H1 (cell line): ENCODE measurements around the gene ING5.

Experiments
- CHD1 ChIP-seq: IDR thresholded peaks from 2 replicates; pipeline ENCODE4 v1.6.1; 2012; ENCODE audit warnings: low read depth, low read length, improper control_type of control experiment
- GABPA ChIP-seq: IDR thresholded peaks from 2 replicates; pipeline ENCODE4 v1.6.1; 2011; ENCODE audit warnings: mild to moderate bottlenecking, low read length, moderate library complexity, borderline replicate concordance; ENCODE audit not compliant: insufficient read depth
- KDM1A ChIP-seq: fragments of 200-600, 300-600 bp; sonication (generic); IDR thresholded peaks from 2 replicates; pipeline ENCODE4 v1.7.1; 2016; ENCODE audit warnings: mild to moderate bottlenecking, low read length, borderline replicate concordance
- KDM5A ChIP-seq: fragments of 200-600 bp; IDR thresholded peaks from 2 replicates; pipeline ENCODE4 v1.7.1; 2012; ENCODE audit warnings: mild to moderate bottlenecking, low read length, inconsistent platforms, mixed read lengths
- TF ChIP-seq, protein P1 (sequence below), 3 experiments: IDR thresholded peaks; 1 replicate in 2 of 3; 2 replicates in 1 of 3; pipeline versions ENCODE4 v1.5.1 to v1.6.1; 2011; ENCODE audit warnings: low read length in 3 of 3, mild to moderate bottlenecking in 3 of 3, inconsistent platforms in 2 of 3, low read depth in 1 of 3, moderate library complexity in 1 of 3; ENCODE audit not compliant: insufficient read depth in 1 of 3; ENCODE audit errors: control extremely low read depth in 1 of 3
- TF ChIP-seq, protein P2 (sequence below): IDR thresholded peaks from 2 replicates; pipeline ENCODE4 v1.6.1; 2012; ENCODE audit warnings: inconsistent platforms

DNA sequence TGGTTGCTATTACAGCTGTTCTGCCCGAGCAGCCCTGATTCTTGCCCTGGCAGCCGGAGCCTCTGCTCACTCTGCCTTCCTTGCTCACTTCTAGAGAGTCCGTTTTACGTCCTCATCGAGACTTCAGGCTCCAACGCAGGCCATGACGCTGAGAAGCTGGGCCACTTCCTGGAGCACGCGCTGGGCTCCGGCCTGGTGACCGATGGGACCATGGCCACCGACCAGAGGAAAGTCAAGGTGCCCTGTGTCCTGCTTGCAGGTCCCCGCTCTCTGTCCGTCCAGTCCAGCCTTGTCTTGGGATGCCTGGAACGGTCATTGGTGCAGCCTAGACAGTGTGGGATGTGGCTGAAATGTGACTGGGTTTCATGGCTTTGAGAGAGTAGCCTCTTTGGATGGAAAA, 49.3 kb downstream of the ING5 start:
- TF ChIP-seq KDM5A (no peak), KDM1A (no peak), CHD1 (no peak), GABPA (no peak)
- TF ChIP-seq, protein P1, sequence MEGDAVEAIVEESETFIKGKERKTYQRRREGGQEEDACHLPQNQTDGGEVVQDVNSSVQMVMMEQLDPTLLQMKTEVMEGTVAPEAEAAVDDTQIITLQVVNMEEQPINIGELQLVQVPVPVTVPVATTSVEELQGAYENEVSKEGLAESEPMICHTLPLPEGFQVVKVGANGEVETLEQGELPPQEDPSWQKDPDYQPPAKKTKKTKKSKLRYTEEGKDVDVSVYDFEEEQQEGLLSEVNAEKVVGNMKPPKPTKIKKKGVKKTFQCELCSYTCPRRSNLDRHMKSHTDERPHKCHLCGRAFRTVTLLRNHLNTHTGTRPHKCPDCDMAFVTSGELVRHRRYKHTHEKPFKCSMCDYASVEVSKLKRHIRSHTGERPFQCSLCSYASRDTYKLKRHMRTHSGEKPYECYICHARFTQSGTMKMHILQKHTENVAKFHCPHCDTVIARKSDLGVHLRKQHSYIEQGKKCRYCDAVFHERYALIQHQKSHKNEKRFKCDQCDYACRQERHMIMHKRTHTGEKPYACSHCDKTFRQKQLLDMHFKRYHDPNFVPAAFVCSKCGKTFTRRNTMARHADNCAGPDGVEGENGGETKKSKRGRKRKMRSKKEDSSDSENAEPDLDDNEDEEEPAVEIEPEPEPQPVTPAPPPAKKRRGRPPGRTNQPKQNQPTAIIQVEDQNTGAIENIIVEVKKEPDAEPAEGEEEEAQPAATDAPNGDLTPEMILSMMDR (IDR thresholded peaks at IDR 0.05; ENCODE audit: control extremely low read depth in 1 of 3, insufficient read depth in 1 of 3, low read depth in 1 of 3, low read length in 3 of 3) = no peak
- TF ChIP-seq, protein P2, sequence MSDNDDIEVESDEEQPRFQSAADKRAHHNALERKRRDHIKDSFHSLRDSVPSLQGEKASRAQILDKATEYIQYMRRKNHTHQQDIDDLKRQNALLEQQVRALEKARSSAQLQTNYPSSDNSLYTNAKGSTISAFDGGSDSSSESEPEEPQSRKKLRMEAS = no peak
